ENCODE results near the gene CTAGE6.
"Not testable (repeated sequence)": the region's sequence is repeated elsewhere in the genome, so short reads cannot be mapped to it uniquely, and the experiment has no call there.

CTAGE6 gene

DNA sequence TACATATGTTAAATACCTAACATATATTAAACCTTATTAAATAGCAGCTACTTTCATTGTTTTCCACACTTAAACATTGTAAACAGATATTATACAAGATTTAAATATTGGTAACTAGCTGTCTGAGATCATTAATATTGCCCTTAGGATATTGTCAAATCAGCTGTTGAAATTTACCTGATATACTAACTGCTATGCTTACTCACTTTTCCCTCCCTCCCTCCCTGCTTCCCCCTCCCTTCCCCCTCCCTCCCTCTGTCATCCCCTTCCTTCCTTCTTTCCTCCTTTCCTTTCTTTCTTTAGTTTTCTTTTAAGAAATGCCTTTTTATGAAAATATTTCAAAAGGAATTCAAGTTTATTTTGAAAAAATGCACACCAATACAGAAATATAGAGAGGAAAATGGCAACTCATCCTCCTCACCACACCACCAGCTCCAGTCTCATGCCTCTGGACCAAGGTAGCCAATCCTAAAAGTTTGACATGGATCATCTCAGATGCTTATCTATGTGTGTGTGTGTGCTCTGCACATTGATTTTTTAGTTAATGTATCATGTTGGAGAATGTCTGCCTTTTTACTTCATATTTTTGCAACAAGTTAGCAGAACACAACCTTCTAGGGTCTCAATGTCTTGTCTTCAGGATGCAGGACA lies 41.8 kb downstream of the CTAGE6 start:
- DNase-seq (ENCODE audit: low read depth in 1 of 2, low spot score in 1 of 2); H3K27ac ChIP-seq (replicated peaks); H3K4me3 ChIP-seq (replicated peaks; ENCODE audit: insufficient read depth, low read length): not testable (repeated sequence)

DNA sequence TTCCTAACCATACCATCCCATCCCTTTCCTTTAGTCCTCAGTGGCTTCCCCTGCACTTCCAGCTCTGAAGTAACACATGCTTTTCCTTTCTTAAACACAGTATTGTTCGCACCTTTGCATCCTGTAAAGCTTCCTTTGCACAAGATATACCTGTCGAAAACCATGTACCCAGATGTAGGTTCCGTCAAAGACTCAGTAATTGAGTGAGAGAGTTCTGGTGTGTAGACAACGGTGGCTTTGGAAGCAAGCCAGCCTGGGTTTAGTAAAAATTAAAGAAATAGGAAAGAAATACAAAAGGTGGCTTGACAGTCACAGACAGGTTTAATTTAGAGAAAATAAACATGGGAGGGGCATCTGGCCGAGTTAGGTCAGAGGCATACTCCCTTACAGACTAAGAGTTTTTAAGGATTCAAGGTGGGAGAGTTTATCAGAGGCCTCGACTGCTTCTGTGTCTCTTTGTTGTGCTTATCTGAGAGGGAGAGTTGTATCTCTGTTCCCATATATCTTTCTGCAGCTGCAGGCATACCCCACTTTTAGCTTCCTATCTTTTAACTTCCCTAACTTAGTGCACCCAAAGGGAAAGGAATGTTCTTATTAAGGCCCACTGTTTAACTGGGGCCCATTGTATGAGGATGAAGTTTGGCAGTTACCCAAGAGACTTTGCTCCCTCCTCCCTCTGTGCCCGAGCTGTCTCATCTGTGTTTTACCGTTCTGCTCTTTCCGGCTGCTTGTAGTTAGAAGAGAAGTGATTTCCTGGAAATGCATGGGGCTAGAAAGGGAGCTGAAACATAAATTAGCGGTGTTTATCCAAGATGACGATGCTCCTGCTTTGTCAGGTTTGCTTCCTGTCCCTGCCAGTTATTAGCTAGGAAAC lies 42.7 kb downstream of the CTAGE6 start:
- H3K4me3 ChIP-seq (replicated peaks; ENCODE audit: insufficient read depth, low read length); H3K27ac ChIP-seq (replicated peaks); DNase-seq (ENCODE audit: low read depth in 1 of 2, low spot score in 1 of 2); H3K27me3 ChIP-seq (ENCODE audit: insufficient read depth, poor library complexity, severe bottlenecking): not testable (repeated sequence)

More for the DNA sequence above, 41.8 kb downstream of the CTAGE6 start:
- not testable (repeated sequence) for H3K27me3 ChIP-seq (ENCODE audit: insufficient read depth, poor library complexity, severe bottlenecking)

DNA sequence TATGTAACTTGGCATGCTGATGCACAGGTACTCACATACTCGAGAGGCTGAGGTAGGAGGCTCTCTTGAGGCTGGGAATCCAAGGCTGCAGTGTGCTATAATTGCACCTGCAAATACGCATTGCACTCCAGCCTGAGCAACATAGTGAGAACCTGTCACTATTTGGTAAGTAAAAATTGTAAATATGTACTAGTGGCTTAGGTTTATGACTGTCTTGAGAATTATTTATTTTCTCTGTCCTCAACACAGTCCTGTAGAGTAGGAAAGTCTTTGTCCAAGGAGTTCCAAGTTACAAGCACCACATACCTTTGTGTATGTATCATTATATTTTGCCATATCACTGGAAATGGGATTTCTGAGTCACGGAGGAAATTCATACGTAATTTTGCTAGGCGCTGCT lies 45.1 kb downstream of the CTAGE6 start:
- H3K27ac ChIP-seq (replicated peaks); H3K4me3 ChIP-seq (replicated peaks; ENCODE audit: insufficient read depth, low read length); DNase-seq (ENCODE audit: low read depth in 1 of 2, low spot score in 1 of 2); H3K27me3 ChIP-seq (ENCODE audit: insufficient read depth, poor library complexity, severe bottlenecking): not testable (repeated sequence)

DNA sequence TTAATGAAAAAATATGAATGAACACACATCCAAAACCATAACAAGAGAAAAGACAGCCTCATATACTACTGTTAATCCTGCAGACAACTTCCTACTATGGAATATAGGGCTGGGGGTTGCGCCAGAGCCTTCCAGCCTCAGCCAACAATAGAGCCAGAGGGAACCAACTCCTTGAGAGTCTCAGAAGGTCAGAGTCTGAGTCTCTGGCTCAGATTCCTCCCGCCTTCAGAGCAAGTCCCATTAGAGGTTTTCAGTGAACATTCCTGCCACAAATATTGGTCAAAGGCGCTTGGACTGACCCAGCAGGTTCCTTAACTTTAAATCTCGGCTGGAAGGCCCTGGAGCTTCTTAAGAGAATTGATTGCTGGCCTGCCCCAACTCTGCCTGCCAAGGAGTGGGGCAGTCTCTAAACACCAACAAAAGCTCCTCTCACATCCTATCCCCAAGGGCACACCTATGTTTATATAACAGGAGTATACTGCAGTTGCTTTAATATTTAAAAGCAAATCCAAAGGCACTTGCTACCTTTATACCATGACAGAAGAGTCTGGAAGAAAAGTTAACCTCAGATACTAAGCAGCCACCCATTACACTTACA lies 45.7 kb downstream of the CTAGE6 start:
- DNase-seq (ENCODE audit: low read depth in 1 of 2, low spot score in 1 of 2); H3K4me3 ChIP-seq (replicated peaks; ENCODE audit: insufficient read depth, low read length); H3K27ac ChIP-seq (replicated peaks); H3K27me3 ChIP-seq (ENCODE audit: insufficient read depth, poor library complexity, severe bottlenecking): not testable (repeated sequence)

DNA sequence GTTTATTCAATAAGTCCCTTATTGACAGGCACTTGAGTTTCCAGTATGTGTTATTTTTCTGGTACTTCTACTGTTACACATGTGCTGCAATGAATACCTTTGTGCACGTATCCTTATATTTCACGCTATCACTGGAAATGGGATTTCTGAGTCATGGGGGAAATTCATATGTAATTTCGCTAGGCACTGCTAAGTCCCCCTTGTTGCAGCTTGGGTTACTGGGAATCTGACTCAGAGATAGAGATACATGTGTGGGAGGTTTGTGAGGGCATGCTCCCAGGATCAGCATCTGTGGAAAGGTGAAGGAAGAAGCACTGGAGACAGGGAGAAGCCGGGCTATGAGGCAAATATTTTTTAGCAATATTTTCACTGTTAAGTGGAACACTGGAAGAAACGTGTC lies 47.6 kb downstream of the CTAGE6 start:
- H3K27me3 ChIP-seq (ENCODE audit: insufficient read depth, poor library complexity, severe bottlenecking); H3K27ac ChIP-seq (replicated peaks): not testable (repeated sequence)

More for the DNA sequence above, 47.6 kb downstream of the CTAGE6 start:
- H3K4me3 ChIP-seq (replicated peaks; ENCODE audit: insufficient read depth, low read length); DNase-seq (ENCODE audit: low read depth in 1 of 2, low spot score in 1 of 2): not testable (repeated sequence)

Data from HL-60 (cell line).